HG03280 (cell line): ENCODE measurements around the gene C8A.

Experiments used
- ATAC-seq: cut with Tn5 transposase; IDR thresholded peaks from one replicate; pipeline ENCODE4 v1.9.1; 2021; ENCODE audit warnings: mild to moderate bottlenecking, moderate library complexity; ENCODE audit not compliant: unreplicated experiment

The C8A gene

DNA sequence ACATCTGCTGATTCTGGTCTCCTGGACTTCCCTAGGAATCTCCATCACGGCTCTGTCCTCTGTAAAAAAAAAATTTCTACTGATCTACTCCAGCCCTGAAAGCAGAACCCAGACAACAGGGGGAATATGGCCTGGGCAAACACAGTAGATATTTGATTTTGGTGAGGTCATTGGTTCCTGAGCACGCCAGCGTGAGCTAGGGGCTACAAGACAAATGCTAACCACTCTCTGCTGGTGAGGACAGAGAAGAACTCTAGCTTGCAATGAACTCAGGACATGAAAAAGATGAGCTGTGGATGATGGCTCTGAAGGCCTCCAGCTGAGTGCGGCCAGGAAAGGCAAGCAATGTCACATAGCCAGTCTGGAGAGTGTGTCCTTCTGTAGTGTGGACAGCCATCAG lies 18.2 kb upstream of the C8A start:
- no peak for ATAC-seq

DNA sequence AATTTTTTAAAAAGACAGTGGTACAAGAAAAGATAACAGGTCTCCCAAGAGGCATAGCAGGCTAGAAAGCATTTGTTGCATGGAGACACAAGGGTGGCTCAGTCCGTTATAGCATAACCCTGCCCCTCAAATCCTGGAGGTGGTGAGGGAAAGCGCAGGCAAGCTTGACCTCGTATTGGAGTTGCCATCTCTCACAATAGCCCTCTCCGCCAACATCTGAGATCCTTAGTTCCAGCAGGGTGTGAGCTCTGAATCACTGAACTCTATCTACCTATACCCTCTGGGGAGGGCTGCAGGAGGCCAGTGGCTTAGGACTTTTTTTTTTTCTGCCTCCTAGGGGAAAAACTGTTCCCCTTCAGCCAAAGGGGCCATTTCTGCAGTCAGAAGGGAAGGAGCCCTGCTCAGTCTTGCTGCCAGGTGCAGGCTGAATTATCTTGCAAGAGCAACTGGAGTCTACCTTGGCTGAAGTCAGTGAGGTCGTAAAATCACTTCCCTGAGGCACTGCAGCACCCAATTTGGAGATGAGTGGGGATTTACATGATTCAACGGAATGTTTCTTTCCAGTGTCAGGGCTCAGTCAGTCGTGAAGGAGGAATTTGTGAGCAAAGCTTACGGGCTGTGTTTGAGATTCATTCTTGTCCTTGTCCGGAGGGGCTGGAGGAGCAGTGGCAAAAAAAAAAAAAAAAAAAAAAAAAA lies 17.2 kb upstream of the C8A start:
- ATAC-seq: no peak

DNA sequence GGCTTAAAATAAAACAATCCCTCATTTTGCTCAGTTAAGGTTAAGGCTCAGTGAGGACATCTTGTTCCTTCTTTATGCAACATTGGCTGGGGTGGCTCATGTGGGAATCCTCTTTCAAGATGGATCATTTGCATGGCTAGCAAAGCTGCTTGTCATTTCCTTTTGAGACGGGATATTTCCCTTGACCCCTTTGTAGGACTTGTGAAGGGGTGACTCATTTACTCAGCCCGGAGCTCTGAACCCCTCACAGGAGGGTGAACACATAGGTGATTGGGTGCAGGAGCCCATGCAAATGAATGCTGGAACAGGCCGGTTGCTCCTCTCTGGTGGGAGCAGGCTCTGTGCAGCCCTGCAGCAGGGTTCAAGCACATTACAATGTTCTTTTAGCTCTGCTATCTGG lies 15.8 kb upstream of the C8A start:
- ATAC-seq: no peak

DNA sequence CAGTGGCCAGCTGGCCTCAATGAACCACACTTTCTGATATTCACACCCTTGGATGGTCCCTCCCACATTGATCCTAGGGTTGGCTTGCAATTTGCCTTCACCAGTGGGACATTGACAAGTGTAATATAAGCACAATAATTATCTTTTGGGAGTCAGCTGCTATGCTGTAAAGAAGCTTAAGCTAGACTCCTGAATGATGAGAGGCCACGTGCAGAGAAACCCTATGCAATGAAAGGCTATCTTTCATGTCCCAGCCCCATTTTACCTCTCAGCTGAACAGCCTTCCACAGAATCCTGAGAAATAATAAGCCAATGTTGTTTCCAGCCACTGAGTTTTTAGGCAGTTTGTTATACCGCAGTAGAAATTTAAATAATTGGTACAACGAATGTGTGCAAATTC lies 11.1 kb upstream of the C8A start:
- ATAC-seq: no peak

DNA sequence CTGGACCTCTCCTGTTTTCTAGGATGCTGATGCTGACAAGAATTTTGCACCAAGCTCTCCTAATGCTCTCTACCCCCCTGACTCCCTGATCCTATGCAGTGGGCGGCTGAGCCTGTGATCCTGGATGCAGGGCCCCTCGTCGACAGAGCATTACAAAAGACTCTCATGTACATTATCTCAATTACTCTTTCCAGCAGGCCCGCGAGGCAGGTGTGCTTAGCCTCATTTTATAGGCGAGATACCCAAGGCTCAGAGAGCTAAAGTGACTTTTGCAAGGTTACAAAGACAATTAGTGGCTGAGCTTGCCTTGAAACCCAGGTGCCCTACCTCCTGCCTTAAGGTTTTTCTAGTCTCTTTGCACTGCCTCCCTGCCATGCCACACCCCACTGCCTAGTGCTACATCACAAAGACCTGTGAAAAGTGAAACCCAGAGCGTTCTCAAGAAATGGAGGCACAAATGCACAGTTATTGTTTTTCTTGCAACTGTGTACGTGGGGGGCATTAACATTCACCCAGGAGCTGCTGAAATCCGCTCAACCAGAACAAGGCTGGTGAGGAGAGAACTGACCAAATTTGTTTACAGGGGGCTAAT lies 10.0 kb upstream of the C8A start:
- ATAC-seq: no peak

DNA sequence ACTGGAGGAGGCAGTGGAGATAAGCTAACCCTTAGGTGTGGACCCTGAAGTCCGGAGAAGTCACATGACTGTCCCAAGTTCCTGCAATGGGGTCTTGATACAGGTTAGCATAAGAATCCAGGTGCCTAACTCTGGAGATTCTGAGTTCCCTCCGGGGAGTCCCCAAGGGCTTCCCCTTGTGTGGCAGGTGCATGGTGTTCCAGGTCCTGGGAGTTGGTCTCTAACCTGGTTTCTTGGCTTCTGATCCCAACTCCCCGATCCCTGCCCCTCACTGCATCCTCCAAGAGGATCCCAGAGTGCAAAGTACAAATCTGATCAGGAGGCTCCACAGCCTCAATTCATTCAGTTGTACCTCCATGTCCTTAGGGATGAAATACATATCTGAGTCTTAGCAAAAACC lies 9.3 kb upstream of the C8A start:
- no peak for ATAC-seq

DNA sequence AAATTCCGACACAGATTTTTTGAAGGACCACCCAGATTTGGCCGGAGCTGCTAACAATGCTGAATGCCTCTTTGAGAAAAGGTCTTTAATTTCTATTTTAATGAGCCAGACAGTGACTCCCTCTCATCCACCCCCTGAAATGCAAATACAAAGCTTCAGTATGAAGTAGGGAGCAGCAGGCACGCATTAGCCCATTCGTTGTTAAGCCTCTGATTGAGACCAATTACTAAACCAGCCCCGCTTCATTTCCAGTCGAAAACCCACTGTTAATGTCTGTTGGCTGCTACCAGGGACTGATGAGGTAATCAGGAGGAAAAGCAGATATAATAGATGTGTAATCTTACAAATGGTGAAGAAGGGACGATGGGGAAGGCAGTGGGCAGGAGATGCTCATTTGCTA lies 4.8 kb upstream of the C8A start:
- no peak for ATAC-seq

DNA sequence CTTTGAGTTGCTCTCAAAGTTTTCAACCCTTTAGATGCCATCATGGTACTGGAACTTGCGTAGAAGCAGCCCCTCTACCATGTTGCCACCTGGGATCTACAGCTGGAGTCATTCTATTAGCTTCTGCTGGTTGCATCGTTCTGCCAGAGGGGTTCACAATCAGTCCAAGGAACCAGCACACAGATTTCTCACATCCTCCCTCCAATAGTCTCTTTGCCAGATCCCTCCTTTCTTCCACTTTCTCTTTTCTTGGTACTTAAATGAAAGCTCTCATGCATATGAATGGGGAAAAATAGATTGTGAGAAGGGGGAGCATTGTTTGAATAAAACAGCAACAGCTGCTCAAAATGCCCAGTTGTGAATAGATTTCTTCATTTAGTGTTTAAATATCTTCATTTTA lies 4.2 kb upstream of the C8A start:
- ATAC-seq: no peak

DNA sequence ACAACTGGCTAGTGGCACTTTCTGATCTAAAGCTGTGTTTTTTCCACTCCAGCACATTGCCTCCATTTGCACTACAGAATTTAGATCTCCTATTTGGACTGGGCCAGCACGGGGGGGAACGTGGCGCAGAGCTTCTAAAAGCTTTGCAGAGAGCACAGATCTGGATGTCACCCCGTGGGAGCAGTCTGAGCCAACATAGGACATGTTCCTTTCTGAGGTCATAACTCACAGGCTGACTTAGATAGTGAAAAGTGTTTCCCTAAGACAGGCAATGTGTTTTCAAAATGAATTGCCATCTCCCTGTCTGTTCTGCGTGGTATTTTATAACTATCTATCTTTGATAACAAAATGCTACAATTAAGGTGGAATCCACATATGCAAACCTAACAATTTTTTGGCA lies 3.7 kb upstream of the C8A start:
- ATAC-seq: no peak

DNA sequence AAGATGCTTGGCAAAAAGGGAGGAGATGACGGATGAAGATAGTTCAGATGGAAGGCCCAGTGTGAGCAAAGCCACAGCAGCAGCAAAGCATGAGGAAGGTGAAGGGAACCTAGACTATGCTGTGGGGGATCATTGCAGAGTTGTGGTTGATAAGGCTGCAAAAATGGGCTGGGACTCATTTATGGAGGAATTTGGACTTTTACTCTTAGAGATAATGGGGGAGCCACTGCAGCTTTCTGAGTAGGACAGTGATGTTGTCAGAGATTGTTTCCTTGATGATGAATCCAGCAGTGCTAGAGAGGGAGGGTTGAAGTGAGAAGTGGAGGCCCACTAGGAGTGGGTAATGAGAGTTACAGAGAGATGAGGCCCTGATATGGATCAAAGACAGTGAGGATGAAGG lies 2.1 kb upstream of the C8A start:
- ATAC-seq: no peak

DNA sequence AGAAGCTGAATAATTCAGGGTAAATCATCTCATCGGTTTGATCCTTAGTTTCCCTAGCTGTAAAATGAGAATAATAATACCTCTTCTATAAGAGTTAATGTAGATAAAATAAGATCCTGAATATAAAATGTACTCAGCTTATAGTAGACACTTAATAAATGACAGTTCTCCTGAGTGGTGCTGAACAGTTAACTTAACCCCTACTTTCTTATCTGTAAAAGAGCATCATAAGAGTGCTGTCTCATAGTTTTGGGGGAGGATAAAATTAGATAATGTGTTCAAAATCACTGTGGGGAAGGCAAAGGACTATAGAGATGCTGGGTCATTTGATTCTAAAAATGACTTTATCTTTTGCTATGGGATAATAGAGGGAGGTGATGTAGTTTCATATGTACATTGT lies 593 bp downstream of the C8A start:
- no peak for ATAC-seq

DNA sequence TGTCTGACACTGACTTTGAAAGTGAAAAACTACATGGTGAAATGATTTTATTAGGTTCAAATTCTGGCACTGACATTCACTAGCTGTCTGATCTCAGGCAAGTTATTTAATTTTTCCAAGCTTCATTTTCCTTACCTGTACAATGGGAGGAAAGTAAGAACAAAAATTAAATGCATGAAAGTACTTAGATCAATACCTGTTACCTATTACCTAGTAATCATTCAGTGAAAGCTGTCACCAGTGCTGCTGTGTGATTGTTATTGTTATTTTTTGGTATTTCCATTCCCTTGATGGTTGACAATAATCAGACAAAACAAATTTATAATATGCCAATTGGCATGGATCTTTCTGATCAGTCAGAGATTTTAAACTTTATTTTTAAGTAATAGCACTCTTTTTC lies 1.6 kb downstream of the C8A start:
- no peak for ATAC-seq

DNA sequence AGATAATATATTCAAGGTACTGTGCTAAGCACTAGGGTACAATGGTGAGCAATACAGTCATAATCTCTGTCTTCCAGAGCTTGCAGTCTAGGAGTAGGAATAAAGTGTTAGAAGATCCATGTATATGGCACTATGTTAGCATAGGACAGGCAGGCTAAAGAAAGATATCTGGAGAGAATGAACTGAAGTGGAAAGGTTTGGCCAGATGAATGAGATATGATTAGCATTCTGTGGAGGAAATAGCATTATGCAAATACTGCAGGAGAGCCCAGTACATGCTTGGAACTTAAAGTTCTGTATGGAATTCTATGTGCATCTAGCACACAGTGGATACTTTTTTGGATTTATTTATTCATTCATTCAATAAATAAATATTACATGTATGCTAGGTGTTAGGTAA lies 4.7 kb downstream of the C8A start:
- ATAC-seq: no peak

DNA sequence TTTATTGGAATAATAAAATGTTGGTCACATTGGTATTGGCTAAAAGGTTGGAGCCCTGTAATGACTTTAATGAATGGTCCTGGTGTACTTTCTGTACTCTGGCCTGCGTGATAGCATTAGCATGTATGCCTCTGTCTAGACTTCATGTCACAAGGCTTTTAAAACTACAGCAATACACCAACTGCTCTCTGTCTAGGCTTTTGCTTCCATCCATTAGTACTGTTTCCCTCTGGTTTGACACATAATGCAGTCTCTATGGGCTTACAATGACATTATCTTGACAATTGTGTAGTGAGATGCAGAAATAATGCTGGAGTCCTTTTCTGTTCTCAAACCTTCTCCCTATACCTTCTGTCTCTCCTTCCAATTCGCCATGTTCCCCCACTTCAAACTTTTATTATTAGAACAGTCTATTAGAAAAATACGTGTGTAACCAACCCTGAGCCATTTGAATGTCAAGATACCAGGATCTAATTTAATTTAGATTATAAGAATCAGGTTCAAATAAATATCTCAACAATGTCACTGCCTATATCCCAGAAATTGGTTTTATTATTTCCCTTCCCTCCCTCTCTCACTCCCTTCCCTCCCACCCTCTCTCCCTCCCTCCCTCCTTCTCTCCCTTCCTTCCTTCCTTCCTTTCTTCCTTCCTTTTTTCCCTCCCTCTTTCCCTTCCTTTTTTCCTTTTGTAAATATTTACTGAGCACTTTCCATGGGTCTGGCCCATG lies 8.8 kb downstream of the C8A start:
- ATAC-seq: no peak

DNA sequence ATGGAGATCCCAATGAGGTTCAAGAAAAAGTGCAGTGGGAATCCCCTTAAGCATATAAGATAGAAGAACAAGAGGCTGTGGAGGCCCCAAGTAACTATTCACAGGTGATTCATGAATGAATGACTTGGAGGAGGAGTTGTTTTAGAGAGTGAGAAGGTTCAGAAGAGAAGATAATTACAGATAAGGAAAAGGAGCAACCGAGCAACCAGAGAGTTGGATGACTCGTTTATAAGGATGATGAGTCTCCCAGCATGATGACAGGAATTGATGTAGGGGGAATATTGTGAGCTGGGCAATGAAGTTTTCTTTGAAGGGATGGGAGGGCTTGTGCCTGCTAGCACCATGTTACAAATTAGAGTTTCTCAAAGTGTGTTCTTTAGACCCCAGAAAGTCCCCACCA lies 9.8 kb downstream of the C8A start:
- ATAC-seq: no peak

DNA sequence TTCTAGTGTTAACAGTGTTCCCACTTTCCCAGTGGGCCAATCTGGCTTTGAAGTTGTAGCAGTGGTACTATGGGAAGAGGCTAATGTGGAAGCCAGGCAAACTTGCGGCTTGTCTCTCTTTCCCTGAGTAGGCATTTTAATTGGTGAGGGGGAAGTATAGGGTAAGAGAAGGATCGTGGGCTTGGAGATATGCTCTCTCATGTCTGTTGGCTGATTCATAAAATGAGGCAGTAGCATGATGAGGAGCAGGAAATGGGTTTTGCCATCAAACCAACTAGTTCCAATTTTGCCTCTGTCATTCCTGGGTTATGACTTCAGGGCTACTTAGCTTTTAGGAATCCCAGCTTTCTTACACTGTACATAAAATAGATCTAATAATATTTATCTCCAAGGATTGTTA lies 12.1 kb downstream of the C8A start:
- no peak for ATAC-seq

DNA sequence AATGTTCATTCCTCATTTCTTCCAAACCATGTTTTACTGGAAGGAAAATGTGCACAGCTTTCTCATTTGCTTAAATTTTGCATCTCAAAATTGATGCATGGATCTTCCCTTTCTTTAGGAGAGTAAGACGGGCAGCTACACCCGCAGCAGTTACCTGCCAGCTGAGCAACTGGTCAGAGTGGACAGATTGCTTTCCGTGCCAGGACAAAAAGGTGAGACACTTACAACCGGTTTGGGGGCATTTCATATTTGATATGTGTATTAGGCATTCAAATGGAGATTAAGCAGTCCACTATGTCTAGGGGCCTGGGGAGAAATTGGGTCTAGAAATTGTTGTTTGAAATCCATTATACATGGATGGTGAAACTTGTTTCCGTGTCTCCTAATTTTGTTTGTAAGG lies 12.9 kb downstream of the C8A start:
- ATAC-seq: no peak

DNA sequence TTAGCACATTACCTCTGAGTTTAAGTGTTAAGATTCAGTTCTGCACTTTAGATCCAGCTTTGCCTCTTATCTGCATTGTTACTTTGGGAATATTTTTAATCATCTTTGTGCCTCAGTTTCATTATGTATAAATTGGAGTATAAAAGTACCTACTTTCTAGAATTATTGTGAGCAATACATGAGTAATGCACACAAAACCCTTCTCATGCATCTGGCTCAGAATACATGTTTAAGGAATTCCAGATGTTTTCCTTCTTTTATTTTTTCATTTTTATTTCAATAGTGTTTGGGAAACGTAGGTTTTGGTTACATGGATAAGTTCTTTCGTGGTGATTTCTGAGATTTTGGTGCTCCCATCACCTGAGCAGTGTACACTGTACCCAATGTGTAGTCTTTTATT lies 14.2 kb downstream of the C8A start:
- ATAC-seq: no peak

DNA sequence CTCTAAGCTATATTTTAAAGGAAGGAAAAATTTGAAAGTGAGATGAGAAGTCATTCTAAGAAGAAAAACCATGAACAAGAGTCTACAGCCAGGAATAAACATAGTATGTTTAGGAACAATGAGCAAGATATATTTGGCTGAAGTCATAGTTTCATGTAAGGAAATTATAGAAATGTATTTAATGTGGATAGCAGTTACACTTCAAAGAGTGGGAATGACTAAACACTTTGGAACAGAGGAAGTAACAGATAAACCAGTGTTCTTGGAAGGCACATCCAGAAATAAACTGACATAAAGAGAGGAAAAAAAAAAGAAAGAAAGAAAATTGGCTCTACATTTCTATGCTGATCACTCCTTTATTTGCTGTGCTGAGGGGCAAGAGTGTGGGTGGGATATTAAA lies 18.0 kb downstream of the C8A start:
- ATAC-seq: no peak

DNA sequence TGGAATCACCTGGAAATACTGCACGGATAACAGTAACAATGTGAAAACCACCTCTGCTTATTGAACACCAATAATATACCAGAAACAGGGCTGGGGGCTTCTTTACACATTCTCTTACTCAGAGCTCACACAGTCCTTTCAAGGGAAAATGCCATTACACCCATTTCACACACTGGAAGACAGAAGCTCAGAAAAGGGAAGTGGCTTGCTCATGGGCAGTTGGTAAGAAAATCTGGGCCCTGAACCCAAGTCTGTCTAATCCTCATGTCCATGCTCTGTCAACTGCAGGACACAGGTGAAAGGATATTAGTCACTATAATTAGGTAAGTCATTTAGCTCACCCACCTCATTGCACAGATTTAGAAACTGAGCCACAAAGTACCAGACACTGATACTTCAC lies 18.6 kb downstream of the C8A start:
- no peak for ATAC-seq

DNA sequence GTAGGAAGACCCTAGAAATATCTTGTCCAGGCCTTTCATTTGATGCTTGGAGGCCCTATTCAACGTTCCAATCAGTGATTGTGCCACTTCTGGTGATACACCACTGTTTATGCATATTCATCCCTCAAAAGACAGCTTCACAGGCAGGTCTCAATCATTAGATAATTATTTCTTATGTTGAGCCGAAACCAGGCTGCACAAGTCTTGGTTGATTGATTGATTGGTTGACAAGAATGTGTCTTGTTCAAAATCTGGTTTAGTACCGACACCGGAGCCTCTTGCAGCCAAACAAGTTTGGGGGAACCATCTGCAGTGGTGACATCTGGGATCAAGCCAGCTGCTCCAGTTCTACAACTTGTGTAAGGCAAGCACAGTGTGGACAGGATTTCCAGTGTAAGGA lies 20.1 kb downstream of the C8A start:
- ATAC-seq: no peak

DNA sequence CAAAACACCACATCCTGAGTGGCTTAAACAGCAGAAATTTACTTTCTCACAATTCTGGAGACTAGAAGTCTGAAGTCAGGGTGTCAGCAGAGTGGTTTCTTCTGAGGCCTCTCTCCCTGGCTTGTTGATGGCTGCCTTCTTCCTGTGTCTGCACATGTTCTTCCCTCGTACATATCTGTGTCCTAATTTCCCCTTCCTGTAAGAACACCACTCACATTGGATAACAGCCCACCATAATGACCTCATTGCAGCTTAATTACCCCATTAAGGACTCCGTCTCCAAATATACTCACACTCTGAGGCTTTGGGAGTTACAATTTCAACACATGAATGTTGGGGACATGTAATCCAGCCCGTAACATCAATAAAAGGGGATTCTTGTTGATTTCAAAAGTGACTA lies 23.4 kb downstream of the C8A start:
- ATAC-seq: no peak

DNA sequence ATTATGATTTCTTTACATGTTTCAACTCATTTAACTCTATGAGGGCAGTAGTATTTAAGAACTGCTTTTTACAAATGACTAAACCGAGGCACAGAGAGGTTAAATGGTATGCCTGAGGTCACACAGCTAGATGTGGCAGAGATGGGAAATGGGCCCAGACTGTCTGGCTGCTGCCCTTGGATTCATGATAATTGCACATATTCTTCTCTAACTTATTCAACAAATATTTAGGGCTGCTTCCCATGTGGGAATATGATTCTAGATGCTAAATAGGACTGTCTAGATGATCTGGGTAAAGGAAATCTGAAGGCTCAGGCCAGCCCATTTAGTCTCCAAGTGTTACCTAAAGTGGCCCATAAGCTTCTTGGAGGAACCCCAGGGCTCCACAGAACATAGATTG lies 26.2 kb downstream of the C8A start:
- no peak for ATAC-seq
